Right cardiac atrium (tissue), 5 donors: ENCODE results near the gene ABCG4. TPM values are rescaled to one million over a fixed set of nuclear protein-coding genes. Genes with fewer than 3 reads are reported as not detected.

Source experiments
- ATAC-seq, 2 donors: fragments of 200-7000 bp; cut with Tn5 transposase; one replicate each; pipeline versions ENCODE4 v1.8.0 to v1.9.1; 2020; ENCODE audit warnings: moderate library complexity in 2 of 2, mild to moderate bottlenecking in 1 of 2
- DNase-seq, 3 donors: peaks; one replicate each; pipeline ENCODE4 v3.0.0-alpha.2; 2020
- H3K27ac ChIP-seq: one replicate; pipeline ENCODE4 v1.5.1; 2013; ENCODE audit warnings: mild to moderate bottlenecking, low read length, control low read depth, moderate library complexity
- H3K27me3 ChIP-seq: one replicate; pipeline ENCODE4 v1.6.1; 2013; ENCODE audit not compliant: control insufficient read depth, insufficient read depth
- H3K4me1 ChIP-seq: one replicate; pipeline ENCODE4 v1.6.1; 2013; ENCODE audit warnings: low read length; ENCODE audit not compliant: control insufficient read depth, insufficient read depth
- H3K4me3 ChIP-seq: one replicate; pipeline ENCODE4 v1.5.1; 2013; ENCODE audit warnings: low read length, control low read depth
- H3K9me3 ChIP-seq: one replicate; pipeline ENCODE4 v1.6.1; 2013; ENCODE audit warnings: low read length; ENCODE audit not compliant: control insufficient read depth
- WGBS: extraction: QIAGEN DNeasy Blood & Tissue Kit; methylation state at CpG from one replicate; pipeline ENCODE4 v1.1.7; 2013; 5-methylcytosine and 5-hydroxymethylcytosine counted together
- intact Hi-C, 4 donors: fragments of 100-400 bp; cut with DNase I; formaldehyde crosslinking; loops; one replicate each; pipeline versions ENCODE4 v1.11.0 to v1.14.0; 2022 to 2023
- polyA plus RNA-seq: library from polyadenylated mRNA; stranded (reverse); fragments of 200-250 nt; gene quantifications from one replicate; pipeline ENCODE4 v1.2.3, GENCODE V29; 2013
- total RNA-seq, 4 donors: library from RNA; stranded (reverse); fragmentation: NEBNext Ultra II Directional; extraction: Animal tissue kit (Norgen Biotek cat#: 25700); gene quantifications; one replicate each; pipeline ENCODE4 v1.2.1, GENCODE V29; 2021
- donor health status: healthy with polysubstance abuse.
- donor health status: DM: no; HTN: yes; CAD: no.
- donor health status: DM: no; HTN: no; CAD: no.
- donor health status: DM: no; HTN: yes; CAD: no; lungs with severe emphysema.
- donor health status: DM: yes; HTN: yes; CAD: no.

ABCG4 gene
- total and polyA plus RNA-seq, 5 donors = 0.86 to 1.8 (median 1.4) TPM

DNA sequence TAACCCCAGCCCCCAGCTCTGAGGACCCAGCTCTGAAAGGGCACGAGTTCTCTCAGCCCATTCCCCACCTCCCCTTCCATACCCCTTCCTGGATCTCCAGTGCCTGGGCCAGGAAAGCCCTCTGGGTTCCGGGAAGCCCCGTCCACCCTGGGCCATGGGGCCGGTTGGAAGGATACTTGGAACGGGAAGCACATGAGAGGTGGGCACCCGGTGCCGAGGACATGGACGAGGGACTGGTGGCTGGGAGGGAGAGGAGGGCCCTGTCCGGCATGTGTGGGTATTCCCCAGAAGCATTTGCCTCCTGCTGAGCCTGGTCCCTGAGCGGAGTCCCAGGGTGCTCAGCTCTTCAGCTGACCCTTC is 32.6 kb upstream of the ABCG4 start:
- Histone ChIP-seq H3K4me3 (no peak overlapping the region), H3K4me1 (no peaks in the 10 kb centered on the region), H3K27me3 (no peaks in the 10 kb centered on the region), H3K9me3 (no peaks in the 10 kb centered on the region), H3K27ac (no peak overlapping the region)
- intact Hi-C loops = no loop called here
- ATAC-seq (no peak), DNase-seq (peak in 1 of 3 donors; percentile 54)
- 80% methylated on average over 10 of the region's 10 CpGs for WGBS

DNA sequence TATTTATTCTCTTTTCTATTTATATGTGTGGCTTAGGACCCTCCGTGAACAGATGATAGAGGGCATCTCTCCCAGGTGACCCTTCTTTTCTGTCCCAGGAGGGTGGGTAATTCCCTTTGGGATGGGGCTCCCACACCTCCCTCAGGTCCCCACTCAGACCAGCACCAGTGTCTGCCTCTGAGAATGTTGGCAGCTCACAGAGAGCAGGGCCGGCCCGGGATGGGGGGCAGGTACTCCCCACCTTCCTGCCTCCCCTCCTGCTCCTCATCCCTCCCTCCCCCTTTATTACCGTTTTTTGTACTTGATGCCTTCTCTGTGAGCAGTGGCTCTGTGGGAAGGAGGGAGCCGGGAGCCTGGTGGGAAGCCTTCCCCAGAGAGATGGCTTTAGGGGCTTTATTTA is 32.3 kb upstream of the ABCG4 start:
- no peak for DNase-seq
- Histone ChIP-seq H3K9me3 (no peaks in the 10 kb centered on the region), H3K4me1 (no peaks in the 10 kb centered on the region), H3K27me3 (no peaks in the 10 kb centered on the region), H3K4me3 (no peak overlapping the region), H3K27ac (no peak overlapping the region)
- 72% methylated on average over 5 of the region's 5 CpGs for WGBS
- no peak for ATAC-seq
- intact Hi-C loops = no loop called here

DNA sequence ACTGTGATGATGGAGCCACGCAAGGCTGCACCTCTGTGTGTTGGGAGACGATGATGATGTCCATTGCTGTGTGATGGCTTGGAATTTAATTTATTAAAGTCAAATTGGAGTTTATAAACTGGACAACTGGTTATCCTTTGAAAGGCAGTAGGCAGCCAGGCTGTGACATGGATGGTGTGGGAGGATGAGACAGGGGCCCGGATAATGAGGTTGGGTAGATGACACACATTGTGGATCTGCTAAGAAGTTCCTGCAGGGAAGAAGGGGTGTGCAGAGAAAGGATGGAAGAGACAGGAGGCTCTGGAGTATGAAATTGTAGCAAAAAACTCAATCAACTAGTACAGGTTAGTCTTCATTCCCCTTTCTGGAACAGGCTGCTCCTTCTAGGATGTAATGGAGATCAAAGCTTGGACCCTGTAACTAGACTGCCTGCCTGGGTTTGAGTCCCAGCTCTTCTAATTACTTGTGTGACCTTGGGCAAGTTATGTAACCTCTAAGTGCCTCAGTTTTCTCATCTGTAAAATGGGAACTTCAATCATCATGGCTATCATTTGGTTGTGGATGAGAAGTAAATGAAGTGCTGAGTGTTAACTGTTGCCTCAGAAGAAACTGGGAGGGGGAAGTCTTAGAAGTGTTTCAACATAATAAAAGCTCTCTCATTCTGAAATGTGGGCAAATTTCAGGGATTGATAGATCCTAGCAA is 31.7 kb upstream of the ABCG4 start:
- DNase-seq (no peak), ATAC-seq (no peak)
- Histone ChIP-seq H3K27me3 (no peaks in the 10 kb centered on the region), H3K27ac (no peak overlapping the region), H3K4me3 (no peak overlapping the region), H3K9me3 (no peaks in the 10 kb centered on the region), H3K4me1 (peaks cover under 1% of the 10 kb centered on the region)
- intact Hi-C loops = no loop called here
- 93% methylated on average over 3 of the region's 3 CpGs for WGBS

DNA sequence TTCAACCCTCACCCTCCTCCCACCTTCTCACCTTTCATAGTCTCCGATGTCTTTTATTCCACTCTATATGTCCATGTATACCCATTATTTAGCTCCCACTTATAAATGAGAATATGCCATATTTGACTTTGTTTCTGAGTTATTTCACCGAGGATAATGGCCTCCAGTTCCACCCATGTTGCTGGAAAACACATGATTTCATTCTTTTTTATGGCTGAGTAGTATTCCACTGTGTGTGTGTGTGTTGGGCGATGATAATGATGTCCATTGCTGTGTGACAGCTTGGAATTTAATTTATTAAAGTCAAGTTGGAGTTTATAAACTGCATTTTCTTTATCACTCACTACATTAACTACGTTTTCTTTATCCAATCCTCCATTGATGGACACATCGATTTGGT is 30.6 kb upstream of the ABCG4 start:
- H3K9me3 ChIP-seq = no peaks in the 10 kb centered on the region
- intact Hi-C loops = no loop called here
- ATAC-seq (no peak), DNase-seq (no peak)
- no peak overlapping the region for H3K4me3 ChIP-seq
- no peak overlapping the region for H3K27ac ChIP-seq
- no peaks in the 10 kb centered on the region for H3K27me3 ChIP-seq
- WGBS = 97% methylated on average over 5 of the region's 5 CpGs
- peaks cover 6% of the 10 kb centered on the region for H3K4me1 ChIP-seq

DNA sequence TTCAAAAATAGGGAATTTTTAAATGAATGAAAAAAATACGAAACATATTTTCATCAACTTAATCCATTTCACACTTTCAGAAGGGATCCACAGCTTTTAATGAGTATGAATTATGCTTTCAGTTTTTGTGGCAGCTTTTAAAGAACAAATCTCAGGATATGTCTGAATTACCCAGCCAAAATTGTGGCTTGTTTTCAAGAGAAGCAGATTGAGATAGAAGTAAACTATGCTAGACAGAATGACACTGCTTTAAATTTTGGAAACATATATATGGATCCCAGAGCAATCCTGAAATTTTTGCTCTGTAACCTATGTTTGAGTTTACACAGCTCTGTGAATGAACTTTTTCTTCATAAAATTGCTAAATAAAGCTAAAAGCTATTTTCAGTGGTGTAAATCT is 29.9 kb upstream of the ABCG4 start:
- DNase-seq = no peak
- WGBS = 88% methylated on average over 1 of the region's 1 CpG
- peaks cover 6% of the 10 kb centered on the region for H3K4me1 ChIP-seq
- no peak overlapping the region for H3K27ac ChIP-seq
- intact Hi-C loops = no loop called here
- no peaks in the 10 kb centered on the region for H3K9me3 ChIP-seq
- H3K27me3 ChIP-seq = no peaks in the 10 kb centered on the region
- H3K4me3 ChIP-seq = no peak overlapping the region
- ATAC-seq = no peak

DNA sequence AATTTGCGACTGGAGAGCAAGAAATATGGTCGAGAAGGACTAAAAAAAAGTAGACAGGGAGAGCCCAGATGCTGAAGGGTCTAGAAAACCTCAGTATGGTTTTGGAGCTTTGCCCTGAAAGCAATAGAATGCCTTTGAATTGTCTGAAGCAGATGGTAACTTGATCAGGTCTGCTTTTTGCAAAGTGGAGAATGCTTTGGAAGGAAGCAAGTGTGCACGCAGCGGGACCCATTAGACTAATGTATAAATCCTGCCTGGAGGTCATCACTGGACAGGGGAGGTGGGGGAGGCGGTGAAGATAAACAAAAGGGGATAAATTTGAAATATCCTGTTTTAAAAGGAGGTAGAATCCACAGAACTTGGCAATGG is 28.2 kb upstream of the ABCG4 start:
- no peaks in the 10 kb centered on the region for H3K27me3 ChIP-seq
- WGBS = 25% methylated on average over 5 of the region's 5 CpGs
- H3K27ac ChIP-seq = no peak overlapping the region
- intact Hi-C loops = no loop called here
- H3K4me3 ChIP-seq = peak overlapping the region; percentile 57
- DNase-seq (no peak), ATAC-seq (no peak)
- peaks cover 6% of the 10 kb centered on the region for H3K4me1 ChIP-seq
- H3K9me3 ChIP-seq = no peaks in the 10 kb centered on the region

DNA sequence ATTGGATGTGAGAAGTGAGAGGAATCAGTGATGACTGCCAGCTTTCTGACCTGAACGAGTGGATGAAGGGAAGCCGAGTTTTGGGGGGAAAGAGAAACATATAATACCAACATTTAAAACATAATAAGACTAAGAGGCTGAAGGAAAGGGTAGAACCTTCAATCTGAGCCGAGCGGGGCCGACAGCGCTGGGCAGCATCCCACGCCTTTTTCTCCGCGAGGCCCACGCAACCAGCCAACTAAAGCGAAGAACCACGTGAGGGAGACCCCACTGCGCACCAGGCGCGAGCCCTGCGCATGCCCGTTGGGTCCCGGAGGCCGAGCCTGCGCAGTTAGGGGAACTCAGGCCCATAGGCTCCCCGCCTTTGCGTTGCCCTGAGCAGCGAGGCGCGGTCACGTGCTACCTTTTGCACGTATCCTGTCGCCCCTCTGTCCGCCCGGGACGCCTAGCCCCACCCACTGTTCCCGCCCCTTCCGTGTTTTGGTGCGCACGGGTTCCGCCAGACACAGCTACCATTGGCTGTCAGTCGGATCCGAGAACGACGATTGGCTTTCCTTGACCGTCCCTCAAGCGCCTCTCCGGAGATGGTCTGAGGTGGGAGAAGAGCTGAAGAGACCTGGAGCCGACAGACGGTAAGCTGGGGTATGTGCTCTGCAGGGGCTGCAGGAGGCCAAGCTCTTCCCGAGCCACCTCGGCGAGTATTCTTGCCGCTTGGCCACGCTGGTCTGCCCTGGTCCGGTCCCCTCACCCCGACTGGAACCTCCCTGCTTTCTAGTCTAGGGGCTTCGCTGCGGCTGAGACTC is 27.6 kb upstream of the ABCG4 start, which contains the start of gene HINFP:
TSS of gene HINFP (plus strand) at position 573 of the 803 bp plus-strand sequence. CDS start 5,365 bp downstream, outside the sequence.
- WGBS = under 1% methylated on average over 54 of the region's 54 CpGs
- peak within 1 kb of the TSS; percentile 72 for H3K4me3 ChIP-seq
- ATAC-seq (peak; percentile 99 to 100), DNase-seq (peak; percentile 100)
- H3K27ac ChIP-seq = peak within 1 kb of the TSS; percentile 65
- no peaks in the 10 kb centered on the region for H3K9me3 ChIP-seq
- no peaks in the 10 kb centered on the region for H3K27me3 ChIP-seq
- H3K4me1 ChIP-seq = peaks cover 6% of the 10 kb centered on the region
- intact Hi-C loops = no loop called here

DNA sequence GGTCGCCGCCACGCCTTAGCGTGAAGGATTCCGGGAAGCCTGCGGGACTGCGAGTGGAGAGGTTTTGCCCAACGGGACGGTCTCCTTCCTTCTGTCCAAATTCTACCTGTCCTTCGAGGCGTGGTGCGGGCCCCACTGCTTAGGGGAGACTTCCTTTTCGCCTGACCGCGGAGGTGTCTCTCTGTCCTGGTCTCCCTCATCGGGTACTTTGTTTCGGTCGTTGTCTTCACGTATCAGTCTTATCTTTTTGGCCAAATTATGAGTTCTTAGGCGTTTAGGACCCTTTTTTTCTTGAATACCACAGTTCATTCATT is 27.1 kb upstream of the ABCG4 start:
- under 1% methylated on average over 20 of the region's 20 CpGs for WGBS
- peak overlapping the region; percentile 72 for H3K4me3 ChIP-seq
- H3K4me1 ChIP-seq = peaks cover 6% of the 10 kb centered on the region
- peak overlapping the region; percentile 23 for H3K27ac ChIP-seq
- no peaks in the 10 kb centered on the region for H3K27me3 ChIP-seq
- ATAC-seq (no peak), DNase-seq (no peak)
- intact Hi-C loops = no loop called here
- H3K9me3 ChIP-seq = no peaks in the 10 kb centered on the region

DNA sequence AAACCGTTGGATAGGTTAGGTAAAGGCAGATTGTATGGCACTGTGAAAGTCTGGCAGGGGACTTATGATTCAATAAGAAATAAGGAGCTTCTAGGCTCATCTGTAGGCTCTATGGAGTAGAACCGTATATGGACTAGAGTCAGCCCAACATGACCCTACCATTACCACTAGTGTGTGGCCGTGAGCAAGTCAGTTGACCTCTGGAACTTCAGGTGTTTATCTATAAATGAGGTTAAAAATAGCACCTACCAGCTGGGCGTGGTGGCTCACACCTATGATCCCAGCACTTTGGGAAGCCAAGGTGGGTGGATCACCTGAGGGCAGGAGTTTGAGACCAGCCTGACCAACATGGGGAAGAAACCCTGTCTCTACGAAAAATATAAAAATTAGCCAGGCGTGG is 23.0 kb upstream of the ABCG4 start:
- H3K27ac ChIP-seq = no peak overlapping the region
- DNase-seq (no peak), ATAC-seq (no peak)
- no peaks in the 10 kb centered on the region for H3K27me3 ChIP-seq
- H3K4me1 ChIP-seq = peaks cover 6% of the 10 kb centered on the region
- H3K4me3 ChIP-seq = no peak overlapping the region
- intact Hi-C loops = no loop called here
- 85% methylated on average over 6 of the region's 6 CpGs for WGBS
- H3K9me3 ChIP-seq = no peaks in the 10 kb centered on the region

DNA sequence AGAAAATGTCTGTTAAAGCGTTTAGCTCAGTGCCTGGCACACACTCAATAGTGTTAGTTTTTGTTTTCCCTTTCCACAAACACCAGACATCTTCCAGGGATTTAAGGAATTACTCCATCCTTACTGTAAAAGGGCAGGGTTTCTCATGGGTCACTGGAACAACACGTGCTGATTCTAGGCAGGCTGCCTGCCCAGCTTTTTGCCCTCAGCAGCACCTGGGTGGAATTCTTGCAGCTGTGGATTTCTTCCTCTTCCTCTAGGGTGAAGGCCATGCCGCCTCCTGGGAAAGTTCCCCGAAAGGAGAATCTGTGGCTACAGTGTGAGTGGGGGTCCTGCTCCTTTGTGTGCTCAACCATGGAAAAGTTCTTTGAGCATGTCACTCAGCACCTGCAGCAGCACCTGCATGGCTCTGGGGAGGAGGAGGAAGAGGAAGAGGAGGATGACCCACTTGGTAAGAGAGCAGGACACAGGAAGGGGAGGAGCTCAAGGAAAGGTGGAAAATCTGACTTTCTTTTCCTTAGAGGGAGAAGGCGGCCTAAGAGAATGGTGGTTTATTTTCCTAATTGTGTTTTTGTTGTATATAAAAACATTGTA is 22.1 kb upstream of the ABCG4 start:
- Histone ChIP-seq H3K4me3 (no peak overlapping the region), H3K27ac (no peak overlapping the region), H3K4me1 (peaks cover 6% of the 10 kb centered on the region), H3K27me3 (no peaks in the 10 kb centered on the region), H3K9me3 (no peaks in the 10 kb centered on the region)
- intact Hi-C loops = no loop called here
- ATAC-seq (peak in 1 of 2 donors; percentile 51), DNase-seq (no peak)
- WGBS = 52% methylated on average over 5 of the region's 5 CpGs

DNA sequence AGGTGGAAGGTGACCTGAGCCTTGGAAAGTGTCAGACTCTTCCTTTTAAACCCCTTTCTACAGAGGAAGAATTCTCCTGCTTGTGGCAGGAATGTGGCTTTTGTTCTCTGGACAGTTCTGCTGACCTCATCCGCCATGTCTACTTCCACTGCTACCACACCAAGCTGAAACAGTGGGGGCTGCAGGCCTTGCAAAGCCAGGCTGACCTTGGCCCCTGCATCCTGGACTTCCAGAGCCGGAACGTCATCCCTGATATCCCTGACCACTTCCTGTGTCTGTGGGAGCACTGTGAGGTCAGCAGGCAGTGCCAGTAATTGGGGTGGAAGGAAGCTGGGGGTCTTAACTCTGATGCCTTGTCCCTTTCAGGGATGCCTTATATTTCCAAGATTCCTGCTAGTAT is 18.2 kb upstream of the ABCG4 start:
- Histone ChIP-seq H3K4me3 (no peak overlapping the region), H3K27ac (no peak overlapping the region), H3K4me1 (no peaks in the 10 kb centered on the region), H3K27me3 (no peaks in the 10 kb centered on the region), H3K9me3 (no peaks in the 10 kb centered on the region)
- no peak for ATAC-seq
- DNase-seq = no peak
- intact Hi-C loops = no loop called here
- WGBS = 58% methylated on average over 3 of the region's 3 CpGs
